Lung (tissue), 12 donors: Measurements from ENCODE around the gene HNF1A. TPM values are rescaled to one million over a fixed set of nuclear protein-coding genes. Genes with fewer than 3 reads are reported as not detected.

Experiments
- ATAC-seq: fragments of 200-7000 bp; cut with Tn5 transposase; one replicate; pipeline ENCODE4 v1.9.1; 2020; ENCODE audit warnings: moderate number of reproducible peaks; ENCODE audit not compliant: insufficient read depth, low FRiP score
- DNase-seq, 3 donors: peaks; one replicate each; pipeline ENCODE4 v3.0.0-alpha.2; 2013 to 2017
- H3K27ac ChIP-seq, 2 donors: one replicate each; pipeline ENCODE4 v1.5.1; 2013; ENCODE audit warnings: mild to moderate bottlenecking in 2 of 2, moderate library complexity in 2 of 2, control low read depth in 1 of 2, inconsistent platforms in 1 of 2, low read depth in 1 of 2, low read length in 1 of 2
- H3K27me3 ChIP-seq, 3 donors: one replicate each; pipeline ENCODE4 v1.5.1; 2013; ENCODE audit warnings: low read length in 2 of 3; ENCODE audit not compliant: control insufficient read depth in 3 of 3, insufficient read depth in 3 of 3
- H3K36me3 ChIP-seq, 4 donors: one replicate each; pipeline ENCODE4 v1.5.1; 2013; ENCODE audit warnings: low read length in 4 of 4, mild to moderate bottlenecking in 1 of 4, moderate library complexity in 1 of 4; ENCODE audit not compliant: control insufficient read depth in 4 of 4, insufficient read depth in 4 of 4
- H3K4me1 ChIP-seq, 5 donors: one replicate each; pipeline ENCODE4 v1.5.1; 2013; ENCODE audit warnings: low read length in 5 of 5, mild to moderate bottlenecking in 2 of 5, moderate library complexity in 1 of 5; ENCODE audit not compliant: control insufficient read depth in 5 of 5, insufficient read depth in 5 of 5
- H3K4me3 ChIP-seq: one replicate; pipeline ENCODE4 v1.5.1; 2013; ENCODE audit warnings: mild to moderate bottlenecking, control low read depth, moderate library complexity
- H3K9ac ChIP-seq, 2 donors: one replicate each; pipeline ENCODE4 v1.5.1; 2013; ENCODE audit warnings: low read length in 2 of 2, control low read depth in 1 of 2; ENCODE audit not compliant: insufficient read depth in 1 of 2
- H3K9me3 ChIP-seq, 4 donors: one replicate each; pipeline ENCODE4 v1.5.1; 2013; ENCODE audit warnings: low read length in 3 of 4, mild to moderate bottlenecking in 1 of 4, moderate library complexity in 1 of 4; ENCODE audit not compliant: control insufficient read depth in 4 of 4, insufficient read depth in 3 of 4
- WGBS, 2 donors: extraction: QIAGEN DNeasy Blood & Tissue Kit; methylation state at CpG; one replicate each; pipeline ENCODE4 v1.1.7; 2013; 5-methylcytosine and 5-hydroxymethylcytosine counted together
- polyA plus RNA-seq, 2 donors: library from polyadenylated mRNA; stranded (reverse); fragments of 200-250 nt; gene quantifications; one replicate each; pipeline ENCODE4 v1.2.1, GENCODE V29; 2013
- total RNA-seq, 2 donors: library from RNA; depleted of rRNA in 1 of 2; stranded (reverse); fragments of >200 nt in 1 of 2; gene quantifications; one replicate each; pipeline ENCODE4 v1.2.1, GENCODE V29; 2014 to 2021
- TF ChIP-seq, protein P1 (sequence below): IDR thresholded peaks from 2 replicates; pipeline ENCODE4 v1.5.1; 2012; ENCODE audit warnings: mild to moderate bottlenecking; ENCODE audit errors: control extremely low read depth, extremely low read depth
- donor health status: control.
- donor health status: control.
- donor health status: Bipolar disorder and iron deficiency.
- donor health status: healthy.
- donor health status: DM: yes; HTN: yes; CAD: no.

Gene HNF1A
- total and polyA plus RNA-seq, 4 donors: 0.06 to 0.52 (median 0.27) TPM

DNA sequence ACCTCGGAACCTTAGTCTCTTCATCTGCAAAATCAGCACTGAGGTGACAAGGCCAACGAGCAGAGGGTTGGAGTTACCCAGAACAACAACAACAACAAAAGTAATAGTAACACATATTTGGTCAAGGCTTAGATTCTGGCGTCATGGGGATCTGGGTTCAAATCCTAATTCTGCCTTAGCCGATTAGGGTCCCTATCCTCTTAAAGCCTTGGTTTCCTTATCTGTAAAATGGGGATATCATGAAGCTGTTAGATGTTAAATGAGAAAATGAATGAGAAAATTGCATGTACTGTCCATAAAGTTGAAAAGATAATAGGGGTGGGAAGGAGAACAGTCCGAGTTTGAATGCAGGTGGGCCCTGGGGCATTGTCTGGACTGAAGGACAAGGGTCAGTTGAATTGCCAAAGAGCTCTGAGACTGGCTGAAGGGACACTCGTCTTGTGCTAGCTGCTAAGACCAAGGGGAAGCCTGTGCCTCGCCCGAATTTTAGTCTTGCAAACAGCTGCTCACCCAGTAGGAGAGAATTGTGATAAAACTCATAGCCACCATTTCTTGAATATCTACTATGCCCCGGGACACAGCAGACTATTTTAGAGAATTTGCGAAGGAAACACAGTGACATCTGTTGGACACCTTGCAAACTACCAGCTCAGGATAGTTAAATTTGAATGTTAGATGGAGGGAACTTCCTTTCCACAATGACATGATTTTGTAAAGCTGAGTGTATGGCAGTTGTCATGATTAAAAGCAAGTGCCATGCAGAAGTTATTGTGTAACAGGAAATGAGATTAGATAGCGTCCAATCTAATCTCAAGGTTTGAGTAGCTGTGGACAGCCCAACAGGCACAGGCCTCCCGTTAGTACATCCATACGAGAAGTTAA, 6.8 kb upstream of the HNF1A start:
- WGBS, 2 donors: 32 to 37% methylated on average over 13 of the region's 13 CpGs
- DNase-seq: peak in 2 of 3 donors; percentile 78 to 79

DNA sequence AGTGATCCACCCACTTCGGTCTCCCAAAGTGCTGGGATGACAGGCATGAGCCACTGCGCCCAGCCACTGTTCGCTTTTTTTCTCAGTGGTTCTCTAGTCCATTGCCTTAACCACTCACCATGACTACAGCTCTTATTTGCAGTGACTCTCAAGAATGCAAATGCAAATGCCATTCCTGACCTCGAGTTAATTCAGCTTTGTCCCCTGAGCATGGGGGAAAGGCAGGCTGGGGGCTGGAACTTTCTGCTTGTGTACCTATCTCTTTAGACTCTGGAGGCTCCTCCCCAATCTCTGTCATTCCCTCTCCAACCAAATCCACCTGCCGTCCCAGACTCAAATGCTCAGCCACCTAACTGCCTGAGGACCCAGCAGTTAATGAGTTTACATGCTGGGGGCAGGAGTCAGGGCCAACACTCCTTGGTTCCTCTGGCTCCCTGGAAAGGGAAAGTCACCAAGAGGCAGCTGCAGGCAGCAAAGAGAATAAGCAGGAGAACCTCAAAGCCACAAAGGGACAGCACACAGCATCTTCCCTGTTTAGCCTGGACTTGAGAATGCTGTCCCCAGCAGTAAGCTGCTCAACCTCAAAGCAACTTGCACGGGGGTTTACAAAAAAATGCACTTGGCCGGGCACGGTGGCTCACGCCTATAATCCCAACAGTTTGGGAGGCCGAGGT, 5.3 kb upstream of the HNF1A start:
- peak; percentile 76 for ATAC-seq
- Histone ChIP-seq H3K4me1 (peaks cover 0 to 3% (median 0%) of the 10 kb centered on the region in 5 donors), H3K36me3 (no peaks in the 10 kb centered on the region), H3K4me3 (no peak overlapping the region), H3K27me3 (no peaks in the 10 kb centered on the region), H3K27ac (no peak overlapping the region), H3K9me3 (no peaks in the 10 kb centered on the region), H3K9ac (no peak overlapping the region)
- DNase-seq: peak; percentile 68 to 86 (median 75)
- WGBS, 2 donors: 54 to 75% methylated on average over 10 of the region's 10 CpGs
- TF ChIP-seq, protein P1, sequence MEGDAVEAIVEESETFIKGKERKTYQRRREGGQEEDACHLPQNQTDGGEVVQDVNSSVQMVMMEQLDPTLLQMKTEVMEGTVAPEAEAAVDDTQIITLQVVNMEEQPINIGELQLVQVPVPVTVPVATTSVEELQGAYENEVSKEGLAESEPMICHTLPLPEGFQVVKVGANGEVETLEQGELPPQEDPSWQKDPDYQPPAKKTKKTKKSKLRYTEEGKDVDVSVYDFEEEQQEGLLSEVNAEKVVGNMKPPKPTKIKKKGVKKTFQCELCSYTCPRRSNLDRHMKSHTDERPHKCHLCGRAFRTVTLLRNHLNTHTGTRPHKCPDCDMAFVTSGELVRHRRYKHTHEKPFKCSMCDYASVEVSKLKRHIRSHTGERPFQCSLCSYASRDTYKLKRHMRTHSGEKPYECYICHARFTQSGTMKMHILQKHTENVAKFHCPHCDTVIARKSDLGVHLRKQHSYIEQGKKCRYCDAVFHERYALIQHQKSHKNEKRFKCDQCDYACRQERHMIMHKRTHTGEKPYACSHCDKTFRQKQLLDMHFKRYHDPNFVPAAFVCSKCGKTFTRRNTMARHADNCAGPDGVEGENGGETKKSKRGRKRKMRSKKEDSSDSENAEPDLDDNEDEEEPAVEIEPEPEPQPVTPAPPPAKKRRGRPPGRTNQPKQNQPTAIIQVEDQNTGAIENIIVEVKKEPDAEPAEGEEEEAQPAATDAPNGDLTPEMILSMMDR: no peak

More for the DNA sequence above, 6.8 kb upstream of the HNF1A start:
- Histone ChIP-seq H3K9me3 (no peaks in the 10 kb centered on the region), H3K27ac (no peak overlapping the region), H3K4me1 (peaks cover 0 to 3% (median 0%) of the 10 kb centered on the region in 5 donors), H3K9ac (peak overlapping the region in 1 of 2 donors; percentile 53), H3K27me3 (no peaks in the 10 kb centered on the region), H3K4me3 (no peak overlapping the region), H3K36me3 (no peaks in the 10 kb centered on the region)
- ATAC-seq: peak; percentile 84
- TF ChIP-seq, protein P1: peak; percentile 65

DNA sequence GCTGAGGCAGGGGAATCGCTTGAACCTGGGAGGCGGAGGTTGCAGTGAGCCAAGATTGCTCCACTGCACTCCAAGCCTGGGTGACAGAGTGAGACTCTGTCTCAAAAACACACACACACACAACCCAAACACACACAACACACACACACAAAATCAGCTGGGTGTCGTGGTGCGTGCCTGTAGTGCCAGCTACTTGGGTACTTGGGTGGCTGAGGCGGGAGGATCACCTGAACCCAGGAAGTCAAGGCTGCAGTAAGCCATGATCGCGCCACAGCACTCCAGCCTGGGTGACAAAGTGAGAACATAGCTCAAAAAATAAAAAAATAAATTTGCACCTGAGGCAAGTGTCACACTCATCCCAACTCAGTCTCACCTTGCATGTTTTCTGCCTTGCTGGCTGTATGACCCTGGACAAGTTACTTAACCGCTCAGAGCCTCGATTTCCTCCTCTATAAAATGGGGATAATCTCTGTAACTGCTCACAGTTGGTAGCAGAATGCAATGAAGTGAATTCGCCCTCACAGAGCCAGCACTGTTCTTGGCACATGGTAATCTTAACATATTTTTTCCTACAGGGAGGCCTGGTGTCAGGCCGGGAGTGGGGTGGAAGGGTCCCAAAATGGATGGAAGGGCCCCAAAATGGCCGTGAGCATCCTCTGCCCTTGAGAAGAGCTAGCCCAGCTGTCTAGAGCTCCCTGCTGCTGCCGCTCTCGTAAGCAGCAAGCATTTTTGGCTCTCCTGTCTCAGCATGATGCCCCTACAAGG, 630 bp upstream of the HNF1A start:
- H3K27ac ChIP-seq: no peak overlapping the region
- WGBS, 2 donors: 94 to 96% methylated on average over 14 of the region's 14 CpGs
- ATAC-seq (no peak), DNase-seq (no peak)
- no peaks in the 10 kb centered on the region for H3K27me3 ChIP-seq
- TF ChIP-seq, protein P1: no peak
- H3K36me3 ChIP-seq: no peaks in the 10 kb centered on the region
- H3K4me3 ChIP-seq: no peak overlapping the region
- no peaks in the 10 kb centered on the region for H3K4me1 ChIP-seq
- H3K9ac ChIP-seq: no peak overlapping the region
- no peaks in the 10 kb centered on the region for H3K9me3 ChIP-seq
